ENCODE measurements around the gene FOXO1.
"Not testable (repeated sequence)": the region's sequence is repeated elsewhere in the genome, so short reads cannot be mapped to it uniquely, and the experiment has no call there.

The FOXO1 gene

GRCh38 chr13:40665126-40666044, 1.1 kb downstream of the FOXO1 start:
- DNase-seq = no peak

- DNase-seq = no peak
Observed at GRCh38 chr13:40664350-40665125, 1.9 kb downstream of the FOXO1 start.

GRCh38 chr13:40664100-40664349, 2.4 kb downstream of the FOXO1 start:
- DNase-seq = not testable (repeated sequence)

GRCh38 chr13:40662866-40663265, 3.6 kb downstream of the FOXO1 start:
- DNase-seq = no peak

GRCh38 chr13:40661875-40662665, 4.4 kb downstream of the FOXO1 start:
- DNase-seq = no peak

- DNase-seq = no peak
Observed at GRCh38 chr13:40660692-40661091, 5.7 kb downstream of the FOXO1 start.

- no peak for DNase-seq
Observed at GRCh38 chr13:40660141-40660664, 6.2 kb downstream of the FOXO1 start.

GRCh38 chr13:40657951-40658350, 8.5 kb downstream of the FOXO1 start:
- no peak for DNase-seq

- DNase-seq = no peak
Observed at GRCh38 chr13:40657307-40657706, 9.1 kb downstream of the FOXO1 start.

GRCh38 chr13:40656358-40656757, 10.1 kb downstream of the FOXO1 start:
- no peak for DNase-seq

GRCh38 chr13:40653527-40654318, 12.7 kb downstream of the FOXO1 start:
- no peak for DNase-seq

GRCh38 chr13:40652588-40652940, 13.9 kb downstream of the FOXO1 start:
- DNase-seq = no peak

- DNase-seq = no peak
Observed at GRCh38 chr13:40651866-40652587, 14.4 kb downstream of the FOXO1 start.

GRCh38 chr13:40648841-40649240, 17.6 kb downstream of the FOXO1 start:
- DNase-seq = no peak

- DNase-seq = no peak
Observed at GRCh38 chr13:40648040-40648439, 18.4 kb downstream of the FOXO1 start.

GRCh38 chr13:40644838-40645604, 21.4 kb downstream of the FOXO1 start:
- no peak for DNase-seq

- DNase-seq = no peak
Observed at GRCh38 chr13:40640845-40641458, 25.5 kb downstream of the FOXO1 start.

- DNase-seq = no peak
Observed at GRCh38 chr13:40640202-40640601, 26.2 kb downstream of the FOXO1 start.

GRCh38 chr13:40639221-40639681, 27.2 kb downstream of the FOXO1 start:
- DNase-seq = no peak

- DNase-seq = no peak
Observed at GRCh38 chr13:40637643-40638042, 28.8 kb downstream of the FOXO1 start.
